ENCODE measurements around the gene ABCC9.
A peak's percentile ranks its signal among the peaks of the same experiment; 100 is the strongest.

Gene ABCC9

GRCh38 chr12:21940549-21941505 lies at the start of gene ABCC9:
TSS of gene ABCC9 (minus strand) at chr12:21941426. CDS start at chr12:21936674, 4,752 bp downstream.
- peak; percentile 11 to 17 for DNase-seq

GRCh38 chr12:21989819-21990412 lies 48.7 kb upstream of the ABCC9 start:
- no peak for DNase-seq

- no peak for DNase-seq
Measured at GRCh38 chr12:21988619-21989018, 47.4 kb upstream of the ABCC9 start.

GRCh38 chr12:21987755-21988154 lies 46.5 kb upstream of the ABCC9 start:
- DNase-seq = no peak

- no peak for DNase-seq
Measured at GRCh38 chr12:21985155-21985554, 43.9 kb upstream of the ABCC9 start.

GRCh38 chr12:21984375-21984774 lies 43.1 kb upstream of the ABCC9 start:
- no peak for DNase-seq

- DNase-seq = no peak
Measured at GRCh38 chr12:21983095-21983494, 41.9 kb upstream of the ABCC9 start.

GRCh38 chr12:21980544-21980943 lies 39.3 kb upstream of the ABCC9 start:
- DNase-seq = no peak

GRCh38 chr12:21975293-21975692 lies 34.1 kb upstream of the ABCC9 start:
- no peak for DNase-seq

- no peak for DNase-seq
Measured at GRCh38 chr12:21973221-21973620, 32.0 kb upstream of the ABCC9 start.

- no peak for DNase-seq
Measured at GRCh38 chr12:21972055-21972454, 30.8 kb upstream of the ABCC9 start.

GRCh38 chr12:21971344-21971743 lies 30.1 kb upstream of the ABCC9 start:
- DNase-seq = no peak

- no peak for DNase-seq
Measured at GRCh38 chr12:21962821-21963220, 21.6 kb upstream of the ABCC9 start.

GRCh38 chr12:21962236-21962635 lies 21.0 kb upstream of the ABCC9 start:
- no peak for DNase-seq

GRCh38 chr12:21950649-21951048 lies 9.4 kb upstream of the ABCC9 start:
- no peak for DNase-seq

- no peak for DNase-seq
Measured at GRCh38 chr12:21949036-21949435, 7.8 kb upstream of the ABCC9 start.

- DNase-seq = no peak
Measured at GRCh38 chr12:21946983-21947382, 5.8 kb upstream of the ABCC9 start.

- DNase-seq = no peak
Measured at GRCh38 chr12:21945002-21945401, 3.8 kb upstream of the ABCC9 start.

GRCh38 chr12:21942377-21942703 lies 1.1 kb upstream of the ABCC9 start:
- no peak for DNase-seq

- peak in 1 of 2 experiments; percentile 5 for DNase-seq
Measured at GRCh38 chr12:21941506-21942376, 515 bp upstream of the ABCC9 start.

GRCh38 chr12:21939435-21939834 lies 1.8 kb downstream of the ABCC9 start:
- no peak for DNase-seq

- no peak for DNase-seq
Measured at GRCh38 chr12:21938879-21939278, 2.3 kb downstream of the ABCC9 start.

GRCh38 chr12:21934173-21934572 lies 7.1 kb downstream of the ABCC9 start:
- no peak for DNase-seq

Data from activated CD4-positive, alpha-beta T cell treated with anti-CD3 and anti-CD28 coated beads, Interleukin-2, amount 50 U/mL, for 48 hours (primary cell).